GM19025 (cell line): ENCODE data around the gene ZDHHC19.
"Not testable (repeated sequence)": the region's sequence is repeated elsewhere in the genome, so short reads cannot be mapped to it uniquely, and the experiment has no call there.

Experiments used
- ATAC-seq: cut with Tn5 transposase; IDR thresholded peaks from one replicate; pipeline ENCODE4 v1.9.1; 2021; ENCODE audit warnings: mild to moderate bottlenecking, low read depth, moderate library complexity; ENCODE audit not compliant: unreplicated experiment

Gene ZDHHC19

GRCh38 chr3:196179380-196180308 lies 31.6 kb downstream of the ZDHHC19 start:
- peak; percentile 64 for ATAC-seq

GRCh38 chr3:196178993-196179379 lies 32.2 kb downstream of the ZDHHC19 start:
- no peak for ATAC-seq

- ATAC-seq, result no peak
Observed at GRCh38 chr3:196177967-196178366, 33.2 kb downstream of the ZDHHC19 start.

GRCh38 chr3:196177567-196177966 lies 33.6 kb downstream of the ZDHHC19 start:
- ATAC-seq, result no peak

GRCh38 chr3:196175722-196176121 lies 35.5 kb downstream of the ZDHHC19 start:
- ATAC-seq, result no peak

GRCh38 chr3:196175116-196175625 lies 36.0 kb downstream of the ZDHHC19 start:
- no peak for ATAC-seq

GRCh38 chr3:196174652-196175051 lies 36.5 kb downstream of the ZDHHC19 start:
- no peak for ATAC-seq

- not testable (repeated sequence) for ATAC-seq
Observed at GRCh38 chr3:196170296-196170695, 40.9 kb downstream of the ZDHHC19 start.

GRCh38 chr3:196169836-196170240 lies 41.4 kb downstream of the ZDHHC19 start:
- no peak for ATAC-seq

- ATAC-seq, result no peak
Observed at GRCh38 chr3:196168808-196169391, 42.3 kb downstream of the ZDHHC19 start.

- ATAC-seq, result no peak
Observed at GRCh38 chr3:196166741-196167140, 44.5 kb downstream of the ZDHHC19 start.

- ATAC-seq, result no peak
Observed at GRCh38 chr3:196165850-196166249, 45.4 kb downstream of the ZDHHC19 start.

GRCh38 chr3:196165006-196165575 lies 46.1 kb downstream of the ZDHHC19 start:
- ATAC-seq, result not testable (repeated sequence)

- ATAC-seq, result no peak
Observed at GRCh38 chr3:196164576-196164975, 46.6 kb downstream of the ZDHHC19 start.

- ATAC-seq, result no peak
Observed at GRCh38 chr3:196163666-196164493, 47.3 kb downstream of the ZDHHC19 start.

- no peak for ATAC-seq
Observed at GRCh38 chr3:196163212-196163611, 48.0 kb downstream of the ZDHHC19 start.

GRCh38 chr3:196162679-196163078 lies 48.5 kb downstream of the ZDHHC19 start:
- no peak for ATAC-seq

GRCh38 chr3:196159952-196160804 lies 51.0 kb downstream of the ZDHHC19 start:
- ATAC-seq, result peak; percentile 95

- no peak for ATAC-seq
Observed at GRCh38 chr3:196159526-196159925, 51.7 kb downstream of the ZDHHC19 start.
